A673 (cell line): Measurements from ENCODE around the gene FDCSP. TPM values are rescaled to one million over a fixed set of nuclear protein-coding genes. Genes with fewer than 3 reads are reported as not detected.

ENCODE experiments used
- BruUV-seq: library from RNA; stranded (reverse); fragments of 400-500 nt; replicated peaks from 2 replicates; lab custom pipeline; 2021; lab: Mats Ljungman, UMichigan
- CTCF ChIA-PET: fragments of 300-600 bp; sonication (Branson Sonifier 250); formaldehyde crosslinking; loops from one replicate; lab custom pipeline; 2022; ENCODE audit warnings: antibody characterized with exemption; lab: Charles Lee
- POLR2A ChIA-PET: fragments of 300-600 bp; sonication (Branson Sonifier 250); formaldehyde crosslinking; loops from one replicate; lab custom pipeline; 2022; ENCODE audit warnings: antibody characterized with exemption; ENCODE audit not compliant: low non-redundant PET; lab: Charles Lee
- DNase-seq: peaks from one replicate; pipeline ENCODE4 v3.0.0-alpha.2; 2015; ENCODE audit warnings: low spot score
- H3K27ac ChIP-seq: fragments of 200-600 bp; sonication (generic); 2 replicates; pipeline ENCODE4 v1.5.1; 2016; ENCODE audit warnings: mixed run types, low read depth, mild to moderate bottlenecking, mixed read lengths, antibody characterized with exemption, low read length; ENCODE audit not compliant: poor library complexity, severe bottlenecking
- H3K27me3 ChIP-seq: fragments of 200-600 bp; sonication (generic); replicated peaks from 2 replicates; pipeline ENCODE4 v1.6.1; 2017; ENCODE audit warnings: mixed run types, low read depth, mild to moderate bottlenecking, mixed read lengths, antibody characterized with exemption, low read length; ENCODE audit not compliant: insufficient read depth, poor library complexity
- H3K36me3 ChIP-seq: fragments of 200-600 bp; sonication (generic); 2 replicates; pipeline ENCODE4 v1.6.1; 2016; ENCODE audit warnings: mixed run types, mild to moderate bottlenecking, mixed read lengths, antibody characterized with exemption, low read length; ENCODE audit not compliant: insufficient read depth, poor library complexity, severe bottlenecking
- H3K4me1 ChIP-seq: fragments of 200-600 bp; sonication (generic); 2 replicates; pipeline ENCODE4 v1.6.1; 2017; ENCODE audit warnings: mixed run types, mild to moderate bottlenecking, mixed read lengths, antibody characterized with exemption, low read length; ENCODE audit not compliant: insufficient read depth, poor library complexity, severe bottlenecking
- H3K4me3 ChIP-seq: fragments of 200-600 bp; sonication (generic); 2 replicates; pipeline ENCODE4 v1.5.1; 2016; ENCODE audit warnings: low read depth, mixed run types, mild to moderate bottlenecking, mixed read lengths, low read length; ENCODE audit not compliant: poor library complexity, severe bottlenecking
- H3K9me3 ChIP-seq: fragments of 200-600 bp; sonication (generic); 2 replicates; pipeline ENCODE4 v1.6.1; 2016; ENCODE audit warnings: mixed run types, low read depth, mild to moderate bottlenecking, mixed read lengths, antibody characterized with exemption, low read length; ENCODE audit not compliant: poor library complexity, severe bottlenecking
- CTCF ChIP-seq: fragments of 300-800, 200-600 bp; sonication (generic); conservative IDR thresholded peaks from 2 replicates; pipeline ENCODE4 v1.5.1; 2017; ENCODE audit warnings: low read depth, mild to moderate bottlenecking, antibody characterized with exemption, low read length, moderate library complexity, mixed read lengths
- EZH2 ChIP-seq: fragments of 200-600 bp; sonication (generic); IDR thresholded peaks from 2 replicates; pipeline ENCODE4 v1.6.1; 2017; ENCODE audit warnings: borderline replicate concordance, low read depth, mild to moderate bottlenecking, mixed read lengths, antibody characterized with exemption, low read length; ENCODE audit not compliant: poor library complexity, severe bottlenecking
- intact Hi-C: fragments of 100-400 bp; cut with micrococcal nuclease; formaldehyde crosslinking; loops from one replicate; pipeline ENCODE4 v1.10.0; 2022; ENCODE audit not compliant: unreplicated experiment
- total RNA-seq: library from RNA; stranded (reverse); gene quantifications from 2 replicates; pipeline ENCODE4 v1.2.3, GENCODE V29; 2021

The FDCSP gene
- total RNA-seq, 1 experiment from 2014 or later, result not detected

DNA sequence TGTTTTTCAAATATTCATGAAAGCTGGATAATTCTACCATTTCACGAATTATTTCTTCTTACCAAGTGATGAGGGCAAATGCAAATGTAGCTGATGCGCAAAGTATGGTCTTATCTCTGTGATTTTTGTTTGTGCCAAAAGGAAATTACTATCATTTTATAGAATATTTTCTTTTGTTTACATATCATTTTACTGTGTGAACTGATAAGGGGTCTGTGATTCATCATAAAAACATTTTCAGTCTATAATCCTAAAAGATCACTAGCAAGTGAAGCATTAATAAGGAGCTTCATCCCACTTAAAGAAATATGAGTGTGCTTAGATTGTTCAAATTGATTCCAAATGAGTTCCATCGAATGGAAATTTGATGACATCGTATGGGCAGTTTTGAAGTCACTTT, 17.2 kb downstream of the FDCSP start:
- POLR2A ChIA-PET, result no interaction called here
- intact Hi-C loops, result no loop called here
- TF ChIP-seq CTCF, result no peak
- TF ChIP-seq EZH2, result no peak
- CTCF ChIA-PET, result no interaction called here
- Histone ChIP-seq H3K9me3 (no peaks in the 10 kb centered on the region), H3K27me3 (no peaks in the 10 kb centered on the region), H3K27ac (no peak overlapping the region), H3K4me1 (no peaks in the 10 kb centered on the region), H3K36me3 (no peaks in the 10 kb centered on the region), H3K4me3 (no peak overlapping the region)
- no TSS peak for BruUV-seq
- no peak for DNase-seq

DNA sequence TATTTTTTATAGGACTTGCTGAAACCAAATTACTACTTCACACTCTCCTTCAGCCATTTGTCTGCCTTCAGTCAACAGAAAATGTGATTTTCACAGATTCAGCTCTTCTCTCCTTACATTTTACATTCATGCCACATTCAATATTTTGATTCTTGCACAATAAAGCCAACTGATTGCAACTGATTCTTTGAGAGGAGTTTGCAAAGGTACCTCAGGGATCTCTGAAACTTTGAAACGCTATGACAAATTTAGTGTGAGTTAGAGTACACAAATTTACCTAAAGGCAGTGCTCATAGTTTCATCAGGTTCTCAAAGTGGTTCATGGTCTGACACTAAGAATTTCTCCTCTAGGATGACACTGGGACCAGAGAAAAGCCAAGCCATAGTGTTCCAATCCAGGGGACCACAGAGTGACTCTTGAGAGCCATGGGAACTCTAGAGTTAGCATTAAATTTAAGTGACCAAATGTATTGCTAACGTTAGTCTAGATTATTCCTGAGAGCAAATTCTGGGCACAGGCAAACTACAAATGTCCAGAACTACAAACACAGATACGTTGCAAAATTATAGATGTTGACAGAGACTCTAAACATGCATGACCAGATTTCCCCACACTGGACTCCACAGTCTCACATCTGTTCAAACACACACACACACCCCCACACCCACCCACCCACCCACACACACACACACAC, 25.5 kb downstream of the FDCSP start:
- no peaks in the 10 kb centered on the region for H3K4me1 ChIP-seq
- H3K9me3 ChIP-seq, result no peaks in the 10 kb centered on the region
- BruUV-seq, result no TSS peak
- ChIA-PET POLR2A (no interaction called here), CTCF (no interaction called here)
- no peak overlapping the region for H3K27ac ChIP-seq
- TF ChIP-seq CTCF (no peak), EZH2 (no peak)
- no peaks in the 10 kb centered on the region for H3K36me3 ChIP-seq
- no peak for DNase-seq
- H3K4me3 ChIP-seq, result no peak overlapping the region
- H3K27me3 ChIP-seq, result no peaks in the 10 kb centered on the region
- intact Hi-C loops, result no loop called here

DNA sequence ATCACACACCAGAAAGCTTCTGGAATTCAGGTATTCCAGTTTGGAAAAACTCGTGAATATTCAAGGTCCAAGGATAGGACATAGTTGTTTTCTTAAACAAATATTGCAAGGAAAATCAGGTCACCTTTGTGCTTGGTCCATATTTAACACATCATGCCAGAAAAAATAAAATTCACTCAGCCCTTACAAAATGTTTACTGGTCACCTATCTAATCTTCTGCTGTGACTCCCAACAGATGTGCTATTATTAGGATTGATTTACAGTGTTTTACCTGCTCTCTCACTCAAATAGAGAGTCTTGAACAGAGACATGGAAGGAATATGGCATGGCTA, 26.0 kb downstream of the FDCSP start:
- TF ChIP-seq CTCF (no peak), EZH2 (no peak)
- Histone ChIP-seq H3K27me3 (no peaks in the 10 kb centered on the region), H3K4me3 (no peak overlapping the region), H3K4me1 (no peaks in the 10 kb centered on the region), H3K9me3 (no peaks in the 10 kb centered on the region), H3K36me3 (no peaks in the 10 kb centered on the region), H3K27ac (no peak overlapping the region)
- ChIA-PET POLR2A (no interaction called here), CTCF (no interaction called here)
- DNase-seq, result no peak
- BruUV-seq, result no TSS peak
- intact Hi-C loops, result no loop called here
